HG03039 (cell line): ENCODE measurements around the gene ARHGAP1.

Source experiments
- ATAC-seq: cut with Tn5 transposase; IDR thresholded peaks from one replicate; pipeline ENCODE4 v1.9.1; 2021; ENCODE audit warnings: mild to moderate bottlenecking, moderate library complexity; ENCODE audit not compliant: unreplicated experiment

ARHGAP1 gene

GRCh38 chr11:46643531-46643930, 56.9 kb downstream of the ARHGAP1 start:
- no peak for ATAC-seq

DNA sequence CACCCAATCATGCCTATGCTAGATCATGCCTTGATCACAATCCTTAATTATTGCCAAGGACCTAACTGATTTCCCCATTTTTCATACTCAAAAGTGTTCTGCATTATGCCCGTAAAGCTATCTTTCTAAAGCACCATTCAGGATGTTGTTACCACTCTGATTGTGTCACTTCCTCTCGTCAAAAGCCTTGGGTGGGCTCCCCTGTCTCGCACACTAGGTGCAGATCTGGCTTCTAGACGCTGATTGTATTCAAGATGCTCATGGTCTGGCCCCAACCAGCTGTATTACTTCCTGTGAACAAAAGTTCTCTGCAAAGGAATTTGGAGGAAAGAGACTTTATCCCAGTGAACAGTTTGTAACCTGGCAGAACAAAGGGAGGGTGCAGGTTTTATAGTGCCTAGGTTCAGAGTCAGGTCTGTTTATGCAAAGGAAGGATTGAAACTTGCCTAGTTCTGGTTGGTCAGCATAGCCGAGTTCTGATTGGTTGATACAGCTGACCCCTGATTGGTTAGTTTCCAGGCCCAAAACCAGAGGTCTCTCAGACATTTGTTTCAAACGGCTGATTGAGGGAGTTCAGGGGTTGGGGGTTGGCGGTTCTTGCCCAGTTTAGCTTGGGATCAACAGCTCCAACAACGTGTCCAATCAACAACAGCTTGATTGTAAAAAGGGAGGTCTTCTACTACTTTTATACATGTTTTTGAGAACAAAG, 57.6 kb downstream of the ARHGAP1 start:
- no peak for ATAC-seq

- no peak for ATAC-seq
These were observed 58.8 kb downstream of the ARHGAP1 start for GRCh38 chr11:46641639-46642038.

DNA sequence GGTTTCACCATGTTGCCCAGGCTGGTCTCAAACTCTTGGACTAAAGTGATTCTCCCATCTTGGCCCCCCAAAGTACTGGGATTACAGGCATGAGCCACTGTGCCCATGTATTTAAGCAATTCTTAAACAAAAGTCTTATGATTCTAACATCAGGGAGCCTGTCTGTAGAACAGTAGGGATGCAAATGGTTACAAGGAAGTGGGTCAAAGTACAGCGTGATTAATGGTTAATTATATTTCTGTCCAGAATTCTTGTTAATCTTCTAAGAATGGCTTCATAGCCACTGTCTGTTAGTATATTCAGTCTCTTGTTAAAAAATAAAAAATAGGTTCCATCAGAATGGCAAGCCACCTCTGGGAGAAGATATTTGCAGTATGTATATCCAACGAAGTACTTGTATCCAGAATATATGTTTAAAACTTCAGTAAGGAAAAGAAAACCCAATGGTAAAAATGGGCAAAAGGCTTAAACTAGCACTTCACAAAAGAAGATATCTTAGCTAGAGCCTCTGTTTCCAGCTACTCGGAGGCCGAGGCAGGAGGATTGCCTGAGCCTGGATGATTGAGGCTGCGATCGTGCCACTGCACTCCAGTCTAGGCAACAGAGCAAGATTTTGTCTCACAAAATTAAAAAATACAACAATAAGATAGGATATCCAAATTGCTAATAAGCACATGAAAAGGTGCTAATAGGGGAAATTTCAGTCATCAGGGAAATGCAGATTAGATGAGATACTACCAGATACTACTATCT, 60.2 kb downstream of the ARHGAP1 start:
- no peak for ATAC-seq

GRCh38 chr11:46639197-46639839, 61.1 kb downstream of the ARHGAP1 start:
- no peak for ATAC-seq

GRCh38 chr11:46637546-46637945, 62.9 kb downstream of the ARHGAP1 start:
- no peak for ATAC-seq

DNA sequence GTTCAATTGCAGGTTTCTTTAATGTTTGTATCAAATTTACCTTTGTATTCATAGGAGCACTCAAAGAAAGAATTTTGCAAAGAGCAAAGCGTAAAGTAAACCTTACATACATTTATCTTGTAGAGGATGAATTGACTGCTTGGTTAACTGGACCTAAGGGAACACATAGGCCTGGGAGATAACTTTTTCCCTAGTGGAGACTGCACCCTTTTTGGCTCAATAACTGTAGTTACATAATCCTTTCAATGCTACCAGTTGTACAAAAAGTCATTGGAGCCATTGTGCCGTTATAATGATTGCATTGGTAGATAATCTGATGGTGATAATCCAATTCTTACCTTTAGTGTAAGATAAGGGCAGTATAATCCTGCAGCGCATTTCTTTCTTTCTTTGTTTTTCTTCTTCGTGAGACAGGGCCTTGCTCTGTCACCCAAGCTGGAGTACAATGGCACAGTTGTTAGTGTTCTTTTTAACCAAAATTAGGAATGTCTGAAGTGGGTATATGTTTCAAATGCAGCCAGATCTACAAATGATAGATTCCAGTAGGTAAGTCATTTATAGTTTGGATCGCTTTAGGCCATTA, 64.8 kb downstream of the ARHGAP1 start:
- no peak for ATAC-seq

GRCh38 chr11:46633291-46634217, 66.9 kb downstream of the ARHGAP1 start:
- no peak for ATAC-seq

- ATAC-seq: no peak
These were observed 67.9 kb downstream of the ARHGAP1 start for GRCh38 chr11:46632502-46632901.

DNA sequence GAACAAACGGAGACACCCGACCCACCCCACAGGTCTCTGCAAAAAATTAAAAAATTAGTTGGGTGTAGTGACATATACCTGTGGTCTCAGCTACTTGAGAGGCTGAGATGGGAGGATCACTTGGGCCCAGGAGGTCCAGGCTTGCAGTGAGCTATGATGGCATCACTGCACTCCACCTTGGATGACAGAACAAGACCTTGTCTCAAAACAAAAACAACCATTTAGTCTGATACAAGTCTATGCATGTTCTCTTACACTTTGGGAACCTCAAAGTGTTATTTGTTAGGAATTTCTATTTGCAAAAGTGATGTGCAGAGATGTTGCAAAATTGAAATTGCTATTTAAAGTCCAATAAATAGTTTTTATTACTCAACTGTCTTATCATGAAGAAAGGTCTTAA, 68.7 kb downstream of the ARHGAP1 start:
- ATAC-seq: no peak

DNA sequence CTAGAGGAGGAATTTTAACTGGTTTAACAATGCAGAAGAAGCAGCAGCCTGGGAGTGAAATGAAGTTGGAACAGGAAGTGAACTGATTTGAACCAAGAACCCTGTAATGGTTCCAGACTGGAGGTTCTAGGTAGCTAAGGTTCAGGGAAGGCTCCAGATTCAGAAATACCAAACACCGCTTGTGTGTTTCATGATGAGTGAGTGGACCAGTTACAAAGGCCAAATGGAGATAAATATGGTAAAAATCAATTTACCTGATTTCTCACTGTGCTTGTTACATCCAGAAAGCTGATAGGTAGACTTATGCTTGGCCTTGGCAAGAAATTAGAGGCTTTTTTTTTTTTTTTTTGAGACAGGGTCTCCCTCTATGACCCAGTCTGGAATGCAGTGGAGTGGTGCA, 70.2 kb downstream of the ARHGAP1 start:
- no peak for ATAC-seq

DNA sequence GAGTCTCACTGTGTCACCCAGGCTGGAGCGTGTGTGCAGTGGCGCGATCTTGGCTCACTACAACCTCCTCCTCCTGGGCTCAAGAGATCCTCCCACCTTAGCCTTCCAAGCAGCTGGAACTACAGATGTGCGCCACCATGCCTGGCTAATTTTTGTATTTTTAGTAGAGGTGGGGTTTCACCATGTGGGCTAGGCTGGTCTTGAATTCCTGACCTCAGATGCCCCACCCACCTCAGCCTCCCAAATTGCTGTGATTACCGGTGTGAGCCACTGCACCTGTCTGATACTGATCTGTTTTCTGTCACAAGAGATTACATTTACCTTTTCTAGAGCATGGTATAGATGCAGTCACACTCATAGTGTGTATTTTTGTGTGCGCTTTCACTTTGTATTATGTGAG, 71.5 kb downstream of the ARHGAP1 start:
- no peak for ATAC-seq
